ENCODE data around the gene EIF4G1. TPM values are rescaled to one million over a fixed set of nuclear protein-coding genes. Genes with fewer than 3 reads are reported as not detected.

Gene EIF4G1
- total and polyA plus RNA-seq, 9 donors: 72.4 to 295 (median 206) TPM

GRCh38 chr3:184335661-184336546 lies 21.5 kb downstream of the EIF4G1 start:
- intact Hi-C loops (cut with DNase I): no loop called here
- Histone ChIP-seq H3K9me3 (no peaks in the 10 kb centered on the region), H3K4me3 (peak overlapping the region; percentile 81), H3K27me3 (no peaks in the 10 kb centered on the region), H3K27ac (peak overlapping the region; percentile 93 to 95), H3K36me3 (no peaks in the 10 kb centered on the region), H3K4me1 (ENCODE audit: insufficient read depth) (peaks cover 20% of the 10 kb centered on the region)
- DNase-seq: peak; percentile 88 to 96 (median 94)
- 0 to 1% (median 1%) methylated on average over 68 to 77 of the region's 77 CpGs for WGBS, 3 donors
- TF ChIP-seq POLR2A (IDR thresholded peaks at IDR 0.05): peak; percentile 97
- peak in 1 of 3 donors; percentile 32 for TF ChIP-seq CTCF (IDR thresholded peaks at IDR 0.05)
- TF ChIP-seq EP300 (IDR thresholded peaks at IDR 0.05): peak; percentile 71

GRCh38 chr3:184336547-184337398 lies 22.4 kb downstream of the EIF4G1 start:
- Histone ChIP-seq H3K27ac (peak overlapping the region; percentile 93 to 95), H3K36me3 (no peaks in the 10 kb centered on the region), H3K4me3 (peak overlapping the region; percentile 81), H3K27me3 (no peaks in the 10 kb centered on the region), H3K9me3 (no peaks in the 10 kb centered on the region), H3K4me1 (ENCODE audit: insufficient read depth) (peaks cover 20% of the 10 kb centered on the region)
- WGBS, 3 donors: 7 to 10% (median 7%) methylated on average over 17 of the region's 17 CpGs
- no peak for DNase-seq
- intact Hi-C loops (cut with DNase I): loop anchor here in 1 of 4 donors (1.0 kb wide), 1 partner anchor 22 kb away; the partner anchor contains the start of gene EIF4G1
- TF ChIP-seq EP300 (IDR thresholded peaks at IDR 0.05) (no peak), POLR2A (IDR thresholded peaks at IDR 0.05) (peak; percentile 31)

- intact Hi-C loops (cut with DNase I): loop anchor here in 1 of 4 donors (1.0 kb wide), 1 partner anchor 23 kb away; the partner anchor contains the start of gene EIF4G1
- no peak for TF ChIP-seq CTCF (IDR thresholded peaks at IDR 0.05)
- TF ChIP-seq EP300 (IDR thresholded peaks at IDR 0.05): no peak
- no peak for TF ChIP-seq POLR2A (IDR thresholded peaks at IDR 0.05)
- Histone ChIP-seq H3K36me3 (no peaks in the 10 kb centered on the region), H3K9me3 (no peaks in the 10 kb centered on the region), H3K27ac (peak within 1 kb of the TSS; percentile 93 to 95), H3K4me3 (peak within 1 kb of the TSS; percentile 81), H3K27me3 (no peaks in the 10 kb centered on the region), H3K4me1 (ENCODE audit: insufficient read depth) (peaks cover 20% of the 10 kb centered on the region)
- WGBS, 3 donors: 24 to 40% (median 27%) methylated on average over 6 of the region's 6 CpGs
- DNase-seq: peak; percentile 66 to 83 (median 74)
These were observed 23.0 kb downstream of the EIF4G1 start, which contains the start of gene FAM131A for GRCh38 chr3:184337399-184337714. Gene FAM131A (plus strand): TSS chr3:184337600. CDS start chr3:184337631, 31 bp downstream.

GRCh38 chr3:184337981-184338380 lies 23.6 kb downstream of the EIF4G1 start:
- H3K36me3 ChIP-seq: no peaks in the 10 kb centered on the region
- peak overlapping the region; percentile 11 for H3K4me3 ChIP-seq
- TF ChIP-seq CTCF (IDR thresholded peaks at IDR 0.05): no peak
- no peak for TF ChIP-seq EP300 (IDR thresholded peaks at IDR 0.05)
- TF ChIP-seq POLR2A (IDR thresholded peaks at IDR 0.05): no peak
- no peak for DNase-seq
- 48 to 59% (median 53%) methylated on average over 7 of the region's 7 CpGs for WGBS, 3 donors
- H3K4me1 ChIP-seq (ENCODE audit: insufficient read depth): peaks cover 20% of the 10 kb centered on the region
- H3K9me3 ChIP-seq: no peaks in the 10 kb centered on the region
- peak overlapping the region; percentile 93 to 95 for H3K27ac ChIP-seq
- no peaks in the 10 kb centered on the region for H3K27me3 ChIP-seq
- intact Hi-C loops (cut with DNase I): loop anchor here in 1 of 4 donors (1.0 kb wide), 1 partner anchor 24 kb away; the partner anchor contains the start of gene EIF4G1
